NCI-H1417 treated with DMSO at 0.1 percent for 48 hours (cell line): ENCODE measurements around the gene SPP2.

ENCODE experiments used
- DNase-seq: peaks from one replicate; lab custom pipeline; 2025; lab: John Stamatoyannopoulos, UW

SPP2 gene

DNA sequence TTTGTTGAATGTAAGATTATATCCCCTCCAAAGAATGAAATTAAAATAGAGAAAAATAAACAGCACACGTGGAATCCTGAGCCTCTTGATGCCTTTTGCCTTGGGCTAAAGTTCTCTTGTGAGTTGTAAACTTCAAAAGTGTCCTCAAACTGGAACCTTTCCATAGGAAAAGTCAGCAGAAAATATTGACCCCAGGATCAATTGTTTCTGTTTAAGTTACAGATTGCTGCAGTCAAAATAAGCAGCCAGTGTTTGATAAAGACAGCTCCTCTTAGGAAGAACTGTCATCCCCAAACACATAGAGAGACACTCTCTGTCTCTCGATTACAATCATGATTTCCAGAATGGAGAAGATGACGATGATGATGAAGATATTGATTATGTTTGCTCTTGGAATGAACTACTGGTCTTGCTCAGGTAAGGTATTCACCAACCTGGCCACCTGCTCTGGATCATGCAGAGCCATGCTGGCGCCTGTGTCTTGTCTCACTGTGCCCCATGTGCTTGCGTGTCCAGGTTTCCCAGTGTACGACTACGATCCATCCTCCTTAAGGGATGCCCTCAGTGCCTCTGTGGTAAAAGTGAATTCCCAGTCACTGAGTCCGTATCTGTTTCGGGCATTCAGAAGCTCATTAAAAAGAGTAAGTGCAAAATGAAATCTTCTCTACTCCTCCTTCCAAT, at the start of gene SPP2:
TSS of gene SPP2 (plus strand) at position 248 of the 681 bp plus-strand sequence. CDS start at position 333, 85 bp downstream.
- DNase-seq: no peak

DNA sequence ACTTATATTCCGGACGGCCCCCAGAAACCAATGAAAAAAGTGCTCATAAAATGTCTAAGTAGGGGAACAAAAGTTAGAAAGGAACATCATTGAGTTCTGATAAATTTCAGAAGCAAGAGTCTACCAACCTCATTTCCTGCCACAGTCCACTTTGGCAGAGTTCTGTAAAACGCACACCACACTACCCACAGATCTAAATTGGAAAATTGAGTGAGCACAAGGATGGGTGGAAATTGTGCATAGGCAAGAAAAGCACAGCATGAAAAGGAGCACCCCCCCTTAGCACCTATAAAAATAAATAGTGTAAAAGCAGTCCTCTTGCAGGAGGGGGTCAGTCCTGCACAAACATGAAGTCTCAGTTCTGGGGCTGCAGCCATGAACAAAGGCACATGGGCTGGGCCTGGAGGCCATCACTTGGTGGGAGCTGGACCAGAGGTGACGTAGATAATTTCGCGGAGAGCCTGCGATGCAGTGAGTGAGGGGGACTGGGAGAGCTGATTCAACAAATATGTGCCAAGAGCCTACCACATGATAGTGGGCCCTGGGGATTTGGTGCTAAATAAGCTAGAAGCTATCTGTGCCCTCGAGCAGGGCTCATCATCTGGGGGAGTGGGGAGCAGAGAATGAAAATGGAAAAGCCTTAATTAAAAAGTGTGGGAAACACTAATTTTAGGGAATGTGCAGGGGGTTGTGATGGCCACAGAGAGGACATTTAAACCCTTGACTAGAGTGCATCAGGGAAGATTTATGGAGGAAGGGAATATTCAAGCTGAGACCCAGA, 48.9 kb upstream of the SPP2 start:
- DNase-seq: no peak

DNA sequence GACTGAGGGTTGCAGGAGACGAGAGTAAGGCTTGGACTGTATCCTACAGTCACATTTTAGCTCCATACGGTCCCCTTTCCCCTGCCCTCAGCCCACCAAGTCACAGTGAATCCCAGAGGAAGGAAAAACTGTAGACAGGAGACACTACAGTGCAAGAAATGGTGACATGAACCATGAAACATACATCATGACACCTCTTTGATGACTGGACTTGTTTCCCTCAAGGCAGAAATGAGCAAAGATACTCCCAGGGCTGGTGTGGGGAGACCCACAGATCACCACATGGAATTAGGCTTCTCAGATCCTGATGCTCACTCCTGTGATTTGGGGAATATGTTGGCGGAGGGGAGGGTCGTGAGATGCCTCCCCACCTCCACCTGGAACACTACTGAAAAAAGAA, 48.2 kb upstream of the SPP2 start:
- DNase-seq: no peak

DNA sequence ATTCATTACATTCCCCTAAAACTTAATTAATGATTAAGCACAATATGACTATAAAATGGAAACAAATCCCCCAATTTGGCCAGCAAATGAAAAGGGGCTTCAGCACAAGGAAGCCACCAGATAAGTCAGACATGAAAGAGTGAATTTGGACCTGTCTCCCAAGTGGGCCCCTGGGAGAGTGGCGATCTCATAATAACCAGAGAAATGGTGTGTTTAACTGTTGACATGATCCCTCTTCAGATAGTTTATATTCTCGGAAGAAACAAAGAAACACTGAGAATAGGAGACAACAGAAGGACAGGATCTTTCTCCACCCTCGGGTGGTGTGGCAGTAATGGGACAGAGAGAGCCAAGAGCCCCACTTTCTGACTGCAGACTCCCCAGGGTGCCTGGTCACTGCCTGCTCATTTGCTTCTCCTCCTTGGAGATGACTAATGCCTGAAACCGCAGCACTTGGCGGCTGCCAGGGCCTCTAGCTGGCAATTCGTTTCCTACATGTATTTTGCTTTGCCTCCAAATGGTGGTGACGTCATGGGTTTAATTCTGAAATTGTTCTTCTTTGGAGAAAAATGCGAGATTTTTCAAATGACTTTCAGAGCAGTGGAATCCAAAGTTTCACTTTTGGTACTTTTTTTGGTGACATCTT, 46.4 kb upstream of the SPP2 start:
- no peak for DNase-seq

DNA sequence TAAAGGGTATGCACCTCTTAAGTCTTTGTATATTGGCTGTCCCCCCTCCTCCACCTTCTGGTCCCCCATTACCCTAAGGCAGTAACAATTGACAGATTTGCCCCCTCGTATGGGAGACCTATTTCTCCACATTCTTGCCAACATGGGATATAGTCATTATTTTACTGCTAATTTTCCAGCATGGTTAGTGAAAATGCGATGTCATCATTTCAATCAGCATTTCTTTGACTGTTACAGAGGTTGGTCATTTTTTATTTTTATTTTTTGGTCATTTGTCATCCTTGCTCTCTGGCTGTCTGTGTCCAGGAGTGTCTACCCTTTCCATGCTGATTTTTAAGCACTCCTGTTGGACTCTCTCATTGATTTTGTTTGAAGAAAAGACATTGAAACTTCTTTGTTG, 45.4 kb upstream of the SPP2 start:
- DNase-seq: no peak

GRCh38 chr2:234006501-234006900, 44.0 kb upstream of the SPP2 start:
- DNase-seq: no peak

GRCh38 chr2:234014427-234014826, 36.1 kb upstream of the SPP2 start:
- DNase-seq: no peak

DNA sequence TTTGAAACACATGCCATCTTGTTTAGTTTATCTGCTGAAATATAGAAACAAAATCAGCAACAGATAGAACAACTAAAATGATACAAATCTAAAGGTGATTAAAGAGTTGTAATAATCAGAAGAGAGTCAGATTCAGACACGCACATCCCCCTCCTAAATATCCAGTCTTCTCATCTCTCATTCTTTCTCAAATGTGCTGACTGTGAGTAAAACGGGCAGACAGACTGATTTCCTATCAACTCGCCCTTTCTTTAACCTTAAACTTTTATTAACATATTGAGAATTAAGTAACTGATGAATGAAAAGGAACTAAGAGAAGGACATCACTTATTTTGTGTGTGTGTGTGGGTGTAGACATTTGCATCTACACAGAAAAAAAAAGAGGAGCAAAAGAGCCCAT, 34.6 kb upstream of the SPP2 start:
- DNase-seq: no peak

GRCh38 chr2:234019896-234020295, 30.6 kb upstream of the SPP2 start:
- no peak for DNase-seq

- no peak for DNase-seq
Observed at GRCh38 chr2:234020332-234020731, 30.2 kb upstream of the SPP2 start.

GRCh38 chr2:234022424-234022823, 28.1 kb upstream of the SPP2 start:
- DNase-seq: no peak

GRCh38 chr2:234024304-234024703, 26.2 kb upstream of the SPP2 start:
- no peak for DNase-seq

GRCh38 chr2:234025466-234025865, 25.0 kb upstream of the SPP2 start:
- DNase-seq: no peak

GRCh38 chr2:234025891-234026401, 24.6 kb upstream of the SPP2 start:
- no peak for DNase-seq

- no peak for DNase-seq
Observed at GRCh38 chr2:234026693-234027254, 23.7 kb upstream of the SPP2 start.

DNA sequence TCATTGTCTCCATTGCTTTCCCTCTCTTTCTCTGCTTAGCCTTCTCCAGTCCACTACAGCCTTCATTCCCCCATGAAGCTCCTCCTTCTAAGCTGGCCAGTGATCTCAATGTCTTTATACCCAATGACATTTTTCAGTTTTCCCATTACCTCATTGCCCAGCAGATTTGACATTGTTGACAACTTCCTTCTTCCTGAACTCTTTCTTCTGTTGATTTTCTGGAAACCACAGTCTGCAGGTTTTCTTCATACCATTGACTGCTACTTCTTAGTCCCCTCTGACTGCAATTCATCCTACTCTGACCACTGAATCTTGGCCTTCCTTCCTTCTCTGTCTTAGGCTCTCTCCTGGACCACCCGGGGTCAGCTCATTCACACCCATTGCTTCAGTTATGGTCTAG, 22.9 kb upstream of the SPP2 start:
- no peak for DNase-seq

- no peak for DNase-seq
Observed at GRCh38 chr2:234029150-234029733, 21.3 kb upstream of the SPP2 start.

DNA sequence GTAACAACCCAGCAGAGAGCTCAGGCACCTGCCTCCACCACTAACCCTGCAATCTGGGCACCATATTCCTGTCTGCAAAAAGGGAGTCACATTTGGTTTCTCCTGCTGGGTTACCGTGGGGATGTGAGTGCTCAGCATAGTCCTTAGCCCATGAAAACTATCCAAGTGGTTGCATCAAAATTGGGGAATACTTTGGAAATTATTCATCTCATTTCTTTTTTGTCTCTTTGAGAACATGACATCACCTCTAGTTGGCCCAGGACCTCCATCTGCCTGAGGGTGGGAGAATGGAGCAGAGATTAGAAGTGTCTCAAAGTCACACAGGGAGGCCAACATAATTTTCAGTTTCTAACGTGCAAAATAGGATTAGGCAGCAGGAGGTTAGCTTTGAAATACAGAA, 19.3 kb upstream of the SPP2 start:
- no peak for DNase-seq

- DNase-seq: no peak
Observed at GRCh38 chr2:234032279-234032856, 18.1 kb upstream of the SPP2 start.

DNA sequence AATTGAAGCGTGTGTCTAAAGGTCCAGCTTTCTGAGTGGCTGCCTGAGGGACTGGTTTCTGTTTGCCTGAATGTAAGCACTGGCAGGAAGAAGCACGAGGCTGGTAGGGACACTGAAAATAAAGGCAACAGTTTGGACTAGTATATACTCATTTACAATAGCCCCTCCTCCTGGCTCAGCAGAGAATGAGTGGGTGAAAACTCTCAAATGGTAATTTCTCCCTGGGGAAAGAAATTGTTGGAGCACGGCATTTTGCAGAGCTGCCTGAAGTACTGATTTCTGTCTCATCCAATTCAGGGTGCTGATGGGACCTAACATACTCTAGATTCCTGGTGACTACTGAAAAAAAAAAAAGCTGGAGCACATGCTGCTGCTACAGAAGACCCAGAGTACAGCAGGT, 17.3 kb upstream of the SPP2 start:
- DNase-seq: no peak

GRCh38 chr2:234033885-234034284, 16.6 kb upstream of the SPP2 start:
- no peak for DNase-seq
